HG03521 (cell line): ENCODE data around the gene FGD6.
"Not testable (repeated sequence)": the region's sequence is repeated elsewhere in the genome, so short reads cannot be mapped to it uniquely, and the experiment has no call there.

Experiments used
- ATAC-seq: cut with Tn5 transposase; IDR thresholded peaks from one replicate; pipeline ENCODE4 v1.9.1; 2021; ENCODE audit warnings: mild to moderate bottlenecking, moderate library complexity; ENCODE audit not compliant: unreplicated experiment

FGD6 gene

GRCh38 chr12:95206916-95207315, 10.4 kb downstream of the FGD6 start:
- ATAC-seq, result no peak

- no peak for ATAC-seq
Observed at GRCh38 chr12:95205685-95206084, 11.6 kb downstream of the FGD6 start.

GRCh38 chr12:95205016-95205624, 12.1 kb downstream of the FGD6 start:
- no peak for ATAC-seq

- ATAC-seq, result no peak
Observed at GRCh38 chr12:95204141-95204866, 13.0 kb downstream of the FGD6 start.

- ATAC-seq, result no peak
Observed at GRCh38 chr12:95203487-95204030, 13.7 kb downstream of the FGD6 start.

- ATAC-seq, result no peak
Observed at GRCh38 chr12:95202691-95203486, 14.4 kb downstream of the FGD6 start.

- no peak for ATAC-seq
Observed at GRCh38 chr12:95201056-95201670, 16.1 kb downstream of the FGD6 start.

GRCh38 chr12:95200128-95200894, 17.0 kb downstream of the FGD6 start:
- ATAC-seq, result no peak

- ATAC-seq, result no peak
Observed at GRCh38 chr12:95198914-95199313, 18.4 kb downstream of the FGD6 start.

GRCh38 chr12:95197636-95198035, 19.6 kb downstream of the FGD6 start:
- ATAC-seq, result no peak

- not testable (repeated sequence) for ATAC-seq
Observed at GRCh38 chr12:95196875-95197569, 20.2 kb downstream of the FGD6 start.

GRCh38 chr12:95195122-95195521, 22.1 kb downstream of the FGD6 start:
- ATAC-seq, result no peak

- ATAC-seq, result no peak
Observed at GRCh38 chr12:95193139-95193538, 24.1 kb downstream of the FGD6 start.

GRCh38 chr12:95192271-95192670, 25.0 kb downstream of the FGD6 start:
- ATAC-seq, result no peak

- no peak for ATAC-seq
Observed at GRCh38 chr12:95191060-95191696, 26.1 kb downstream of the FGD6 start.

- no peak for ATAC-seq
Observed at GRCh38 chr12:95187865-95188415, 29.3 kb downstream of the FGD6 start.

GRCh38 chr12:95185854-95186253, 31.4 kb downstream of the FGD6 start:
- ATAC-seq, result no peak

GRCh38 chr12:95185072-95185471, 32.2 kb downstream of the FGD6 start:
- no peak for ATAC-seq

- no peak for ATAC-seq
Observed at GRCh38 chr12:95184121-95184520, 33.1 kb downstream of the FGD6 start.
